Fibroblast of pulmonary artery (primary cell): Measurements from ENCODE around the gene CABCOCO1.
A peak's percentile ranks its signal among the peaks of the same experiment; 100 is the strongest.
"Not testable (repeated sequence)": the region's sequence is repeated elsewhere in the genome, so short reads cannot be mapped to it uniquely, and the experiment has no call there.

ENCODE experiments used
- DNase-seq: peaks from one replicate; pipeline ENCODE4 v3.0.0-alpha.2; 2010; ENCODE audit warnings: low read depth
- H3K4me3 ChIP-seq: replicated peaks from 2 replicates; pipeline ENCODE4 v1.5.1; 2011; ENCODE audit warnings: low read depth, mild to moderate bottlenecking, control low read depth, low read length, moderate library complexity
- TF ChIP-seq, protein P1 (sequence below): IDR thresholded peaks from 2 replicates; pipeline ENCODE4 v1.5.1; 2011; ENCODE audit warnings: mild to moderate bottlenecking, control low read depth, low read length, inconsistent platforms; ENCODE audit errors: missing control alignments

CABCOCO1 gene

DNA sequence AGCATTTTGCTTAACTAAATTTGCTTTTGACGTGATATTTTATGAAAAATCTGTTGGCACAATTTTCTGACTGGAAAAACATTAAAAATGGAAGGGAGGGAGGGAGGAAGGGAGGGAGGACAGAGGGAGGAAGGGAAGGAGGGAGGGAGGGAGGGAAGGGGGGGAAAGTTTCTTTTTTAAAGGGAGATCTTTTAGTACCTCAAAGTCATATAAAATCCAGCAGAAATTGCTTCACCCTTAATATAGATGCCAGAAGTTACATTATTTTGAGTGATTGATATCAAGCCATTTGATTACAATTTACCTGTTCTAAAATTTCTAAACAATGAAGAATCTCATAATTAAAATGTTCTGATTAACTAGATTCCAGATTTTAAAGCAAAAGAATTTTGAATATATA, 68.9 kb downstream of the CABCOCO1 start:
- DNase-seq, result no peak
- H3K4me3 ChIP-seq, result no peak overlapping the region
- TF ChIP-seq, protein P1, sequence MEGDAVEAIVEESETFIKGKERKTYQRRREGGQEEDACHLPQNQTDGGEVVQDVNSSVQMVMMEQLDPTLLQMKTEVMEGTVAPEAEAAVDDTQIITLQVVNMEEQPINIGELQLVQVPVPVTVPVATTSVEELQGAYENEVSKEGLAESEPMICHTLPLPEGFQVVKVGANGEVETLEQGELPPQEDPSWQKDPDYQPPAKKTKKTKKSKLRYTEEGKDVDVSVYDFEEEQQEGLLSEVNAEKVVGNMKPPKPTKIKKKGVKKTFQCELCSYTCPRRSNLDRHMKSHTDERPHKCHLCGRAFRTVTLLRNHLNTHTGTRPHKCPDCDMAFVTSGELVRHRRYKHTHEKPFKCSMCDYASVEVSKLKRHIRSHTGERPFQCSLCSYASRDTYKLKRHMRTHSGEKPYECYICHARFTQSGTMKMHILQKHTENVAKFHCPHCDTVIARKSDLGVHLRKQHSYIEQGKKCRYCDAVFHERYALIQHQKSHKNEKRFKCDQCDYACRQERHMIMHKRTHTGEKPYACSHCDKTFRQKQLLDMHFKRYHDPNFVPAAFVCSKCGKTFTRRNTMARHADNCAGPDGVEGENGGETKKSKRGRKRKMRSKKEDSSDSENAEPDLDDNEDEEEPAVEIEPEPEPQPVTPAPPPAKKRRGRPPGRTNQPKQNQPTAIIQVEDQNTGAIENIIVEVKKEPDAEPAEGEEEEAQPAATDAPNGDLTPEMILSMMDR, result no peak

DNA sequence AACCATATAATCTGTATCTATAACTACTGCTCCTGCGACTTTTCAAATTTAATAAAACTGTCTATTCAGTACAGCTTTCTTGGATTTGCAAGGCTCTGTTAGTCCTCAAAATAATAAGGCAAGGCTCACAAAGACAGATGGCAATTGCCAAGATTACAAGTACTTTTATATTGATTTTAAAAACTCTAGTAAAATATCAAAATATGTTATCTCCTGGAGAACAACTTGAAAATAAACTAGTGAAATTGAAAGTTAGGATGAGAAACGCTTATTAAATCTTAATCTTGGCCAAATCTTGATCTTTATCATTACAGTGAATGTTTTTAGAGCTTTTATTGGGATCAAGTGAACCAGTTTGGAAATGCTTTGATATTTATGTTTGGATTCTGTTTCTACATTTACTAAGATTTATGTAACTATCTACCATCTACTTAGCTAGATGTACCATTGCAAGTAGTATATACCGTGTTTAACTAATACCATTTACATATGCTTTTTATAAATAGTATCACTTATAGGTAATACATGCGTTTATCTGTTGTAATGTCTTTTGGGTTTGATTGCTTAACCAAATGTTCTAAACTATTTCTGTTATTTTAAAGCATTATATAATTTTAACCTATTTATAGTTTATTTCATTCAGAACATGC, 70.0 kb downstream of the CABCOCO1 start:
- TF ChIP-seq, protein P1, result no peak
- DNase-seq, result no peak
- H3K4me3 ChIP-seq, result no peak overlapping the region

DNA sequence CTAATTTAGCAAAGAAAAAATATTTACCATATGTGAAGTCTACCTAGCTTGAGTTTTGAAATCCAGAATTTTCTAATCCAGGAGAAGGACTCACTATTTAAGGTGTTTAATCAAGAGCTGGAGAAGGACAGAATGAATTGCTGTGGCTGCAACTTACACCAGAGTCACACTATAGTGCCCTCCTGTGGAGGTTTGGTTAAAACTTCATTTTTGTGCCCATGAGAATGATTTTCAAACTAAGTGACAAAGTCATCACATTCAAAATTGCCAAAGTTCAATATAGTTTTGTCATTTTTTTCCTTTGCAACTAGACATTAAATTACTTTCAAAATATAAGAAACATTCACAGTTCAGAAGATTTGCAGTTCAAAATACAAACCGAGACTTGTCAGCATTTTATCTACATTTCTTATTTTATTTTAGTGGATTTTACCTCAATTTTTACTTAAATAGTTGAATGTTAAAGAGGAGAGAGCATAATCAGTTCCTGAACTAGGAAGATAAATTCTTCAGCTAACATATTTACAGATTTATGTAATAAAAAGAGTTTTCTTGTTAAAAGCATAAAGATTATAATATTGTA, 70.7 kb downstream of the CABCOCO1 start:
- DNase-seq, result peak; percentile 77
- no peak overlapping the region for H3K4me3 ChIP-seq
- TF ChIP-seq, protein P1, result peak; percentile 63

DNA sequence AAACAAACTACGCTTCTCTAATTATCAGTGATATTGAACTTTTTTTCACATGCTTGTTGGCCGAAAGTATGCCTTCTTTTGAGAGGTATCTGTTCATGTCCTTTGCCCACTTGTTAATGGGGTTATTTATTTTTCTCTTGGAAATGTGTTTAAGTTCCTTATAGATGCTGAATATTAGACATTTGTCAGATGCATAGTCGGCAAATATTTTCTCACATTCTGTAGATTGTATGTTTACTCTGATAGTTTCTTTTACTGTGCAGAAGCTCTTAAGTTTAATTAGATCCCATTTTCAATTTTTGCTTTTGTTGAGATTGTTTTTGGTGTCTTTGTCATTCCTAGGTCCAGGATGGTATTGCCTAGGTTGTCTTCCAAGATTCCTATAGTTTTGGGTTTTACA, 73.2 kb downstream of the CABCOCO1 start:
- H3K4me3 ChIP-seq, result no peak overlapping the region
- DNase-seq, result no peak

DNA sequence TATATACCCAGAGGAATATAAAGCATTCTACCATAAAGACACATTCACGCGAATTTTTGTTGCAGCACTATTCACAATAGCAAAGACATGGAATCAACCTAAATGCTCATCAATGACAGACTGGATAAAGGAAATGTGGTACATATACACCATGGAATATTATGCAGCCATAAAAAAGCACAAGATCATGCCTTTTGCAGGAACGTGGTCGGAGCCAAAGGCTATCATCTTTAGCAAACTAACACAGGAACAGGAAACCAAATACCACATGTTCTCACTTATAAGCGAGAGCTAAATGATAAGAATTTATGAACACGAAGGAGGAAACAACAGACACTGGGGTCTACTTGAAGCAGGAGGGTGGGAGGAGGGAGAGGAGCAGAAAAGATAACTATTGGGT, 74.7 kb downstream of the CABCOCO1 start:
- DNase-seq, H3K4me3 ChIP-seq: not testable (repeated sequence)

More for the DNA sequence above, 73.2 kb downstream of the CABCOCO1 start:
- TF ChIP-seq, protein P1, result no peak

DNA sequence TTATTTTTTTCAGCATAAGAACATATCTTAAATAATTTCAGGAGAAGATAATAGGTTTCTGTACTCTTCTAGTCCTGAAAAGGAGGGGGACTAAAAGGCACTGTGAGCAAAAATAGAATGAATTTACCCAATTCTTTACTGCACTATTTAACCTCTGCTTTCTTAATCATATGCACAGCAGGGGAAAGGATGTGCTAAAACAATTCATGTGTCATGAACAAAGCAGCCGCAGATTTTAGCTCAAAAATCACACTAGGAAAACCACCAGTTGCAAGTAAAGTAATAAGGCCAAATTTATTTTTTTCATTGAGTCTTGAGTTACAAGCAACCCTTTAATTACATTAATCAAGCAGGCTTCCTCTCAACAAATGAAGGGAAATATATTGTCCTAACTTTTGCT, 80.1 kb downstream of the CABCOCO1 start:
- TF ChIP-seq, protein P1, result no peak
- no peak for DNase-seq
- no peak overlapping the region for H3K4me3 ChIP-seq

DNA sequence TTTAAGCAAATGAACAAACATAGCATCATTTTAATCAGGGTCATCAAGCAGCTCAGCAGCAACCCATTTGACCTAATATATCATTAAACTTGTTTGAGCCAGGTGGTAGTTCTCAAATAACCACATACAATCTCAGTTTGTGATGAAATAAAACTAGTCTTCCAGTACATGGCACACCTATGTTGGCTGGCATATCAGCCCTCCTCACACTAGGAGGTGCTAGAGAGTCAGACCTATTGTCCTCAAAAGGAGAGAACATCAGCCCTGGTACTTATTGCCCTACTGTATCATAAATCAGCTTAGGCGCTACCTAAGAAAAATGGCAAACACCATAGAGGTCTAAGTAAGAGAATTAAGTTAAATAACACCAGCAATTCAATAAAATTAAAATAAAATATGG, 81.7 kb downstream of the CABCOCO1 start:
- TF ChIP-seq, protein P1, result peak; percentile 16
- DNase-seq, result no peak
- no peak overlapping the region for H3K4me3 ChIP-seq
